ENCODE measurements around the gene TH.

TH gene

GRCh38 chr11:2137202-2138067 is 34.2 kb downstream of the TH start:
- no peak overlapping the region for H3K9ac ChIP-seq
- H3K9me3 ChIP-seq (ENCODE audit: control insufficient read depth, low read length), result no peaks in the 10 kb centered on the region
- peak overlapping the region; percentile 11 for H2AFZ ChIP-seq
- H3K4me3 ChIP-seq (ENCODE audit: low read depth, low read length), result no peak overlapping the region
- no peaks in the 10 kb centered on the region for H3K4me1 ChIP-seq
- no peaks in the 10 kb centered on the region for H3K79me2 ChIP-seq
- H3K27me3 ChIP-seq (ENCODE audit: control insufficient read depth, insufficient read depth, low read length), result no peaks in the 10 kb centered on the region
- TF ChIP-seq CTCF (IDR thresholded peaks at IDR 0.05), result no peak
- H3K27ac ChIP-seq, result no peak overlapping the region
- H3K36me3 ChIP-seq (ENCODE audit: control insufficient read depth, insufficient read depth, low read length), result no peaks in the 10 kb centered on the region
- peak overlapping the region; percentile 22 for H3K4me2 ChIP-seq (ENCODE audit: low read length)

GRCh38 chr11:2136952-2137201 is 34.7 kb downstream of the TH start:
- no peaks in the 10 kb centered on the region for H3K4me1 ChIP-seq
- H3K27ac ChIP-seq, result no peak overlapping the region
- H3K4me3 ChIP-seq (ENCODE audit: low read depth, low read length), result no peak overlapping the region
- no peak overlapping the region for H3K4me2 ChIP-seq (ENCODE audit: low read length)
- H3K9me3 ChIP-seq (ENCODE audit: control insufficient read depth, low read length), result no peaks in the 10 kb centered on the region
- TF ChIP-seq CTCF (IDR thresholded peaks at IDR 0.05), result no peak
- no peaks in the 10 kb centered on the region for H3K36me3 ChIP-seq (ENCODE audit: control insufficient read depth, insufficient read depth, low read length)
- H3K79me2 ChIP-seq, result no peaks in the 10 kb centered on the region
- H3K27me3 ChIP-seq (ENCODE audit: control insufficient read depth, insufficient read depth, low read length), result no peaks in the 10 kb centered on the region
- H2AFZ ChIP-seq, result no peak overlapping the region
- H3K9ac ChIP-seq, result no peak overlapping the region

- Histone ChIP-seq H3K79me2 (no peaks in the 10 kb centered on the region), H3K9me3 (ENCODE audit: control insufficient read depth, low read length) (no peaks in the 10 kb centered on the region), H3K4me2 (ENCODE audit: low read length) (no peak overlapping the region), H3K36me3 (ENCODE audit: control insufficient read depth, insufficient read depth, low read length) (no peaks in the 10 kb centered on the region), H3K27ac (no peak overlapping the region), H2AFZ (no peak overlapping the region), H3K4me3 (ENCODE audit: low read depth, low read length) (no peak overlapping the region), H3K9ac (no peak overlapping the region), H3K27me3 (ENCODE audit: control insufficient read depth, insufficient read depth, low read length) (no peaks in the 10 kb centered on the region), H3K4me1 (no peaks in the 10 kb centered on the region)
- TF ChIP-seq CTCF (IDR thresholded peaks at IDR 0.05), result no peak
Measured at GRCh38 chr11:2136209-2136951, 35.2 kb downstream of the TH start.

- H3K27me3 ChIP-seq (ENCODE audit: control insufficient read depth, insufficient read depth, low read length), result no peaks in the 10 kb centered on the region
- no peak overlapping the region for H3K4me3 ChIP-seq (ENCODE audit: low read depth, low read length)
Measured at GRCh38 chr11:2135648-2136201, 35.9 kb downstream of the TH start.

More at GRCh38 chr11:2135648-2136201, 35.9 kb downstream of the TH start:
- Histone ChIP-seq H2AFZ (no peak overlapping the region), H3K9ac (no peak overlapping the region), H3K4me1 (no peaks in the 10 kb centered on the region), H3K4me2 (ENCODE audit: low read length) (no peak overlapping the region), H3K9me3 (ENCODE audit: control insufficient read depth, low read length) (no peaks in the 10 kb centered on the region), H3K27ac (no peak overlapping the region), H3K79me2 (no peaks in the 10 kb centered on the region), H3K36me3 (ENCODE audit: control insufficient read depth, insufficient read depth, low read length) (no peaks in the 10 kb centered on the region)
- no peak for TF ChIP-seq CTCF (IDR thresholded peaks at IDR 0.05)
